ENCODE data around the gene FOXL2NB. TPM values are rescaled to one million over a fixed set of nuclear protein-coding genes. Genes with fewer than 3 reads are reported as not detected.
A peak's percentile ranks its signal among the peaks of the same experiment; 100 is the strongest.

The FOXL2NB gene
- total and polyA plus RNA-seq, 10 of the 15 experiments (the other 5 are each of a cell fraction or from before 2014, with no cell fraction given): not detected

DNA sequence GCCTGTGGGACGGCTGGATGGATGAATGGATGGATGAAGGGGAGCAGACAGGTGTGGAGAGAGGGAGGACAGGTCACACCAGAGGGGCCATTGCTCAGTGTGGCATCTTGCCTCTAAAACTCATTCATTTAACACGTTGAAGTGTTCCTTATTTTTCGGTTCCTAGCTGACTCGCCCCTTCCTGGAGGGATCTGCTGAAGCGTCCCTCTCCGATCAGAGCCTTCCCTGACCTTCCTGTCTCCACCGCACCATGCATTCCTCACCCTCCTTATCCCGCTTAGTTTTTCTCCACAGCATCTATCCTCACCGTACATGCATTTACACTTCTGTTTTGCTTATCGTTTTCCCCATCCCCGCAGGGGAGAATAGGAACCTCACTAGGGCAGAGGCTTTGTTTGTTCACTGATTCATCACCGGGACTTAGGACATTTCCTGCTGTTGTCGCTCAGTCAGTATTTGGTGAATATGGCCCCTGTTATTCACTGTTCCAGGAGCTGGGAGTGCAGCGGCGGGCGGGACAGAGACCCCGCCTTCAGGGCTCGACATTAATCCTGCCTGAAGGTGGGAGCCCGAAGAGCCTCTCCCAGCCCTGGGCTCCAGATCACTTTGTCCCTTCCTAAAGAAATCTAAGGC, 32.0 kb upstream of the FOXL2NB start:
- ATAC-seq (peak; percentile 8), FAIRE-seq (no peak), DNase-seq (ENCODE audit: low read depth, low spot score) (no peak)
- intact Hi-C loops (cut with micrococcal nuclease; ENCODE audit: unreplicated experiment) (loop anchor here (1.0 to 5.0 kb wide), 5 partner anchors 80 to 436 kb away; partner anchors contain the start of genes CEP70 and PIK3CB), in situ Hi-C loops (cut with MboI) (loop anchor here (5.0 to 10.0 kb wide), 4 partner anchors 218 to 850 kb away; no protein-coding TSS in a partner anchor)
- SMC1A ChIA-PET (ENCODE audit: uncharacterized antibody, unreplicated experiment): interaction anchor here (0.7 to 7.1 kb wide), 31 partner anchors 10 to 437 kb away, joined by 3 to 132 read pairs (median 5); partner anchors contain the start of genes CEP70 and PIK3CB
- TF ChIP-seq SIN3A (IDR thresholded peaks at IDR 0.05; ENCODE audit: low read depth, low read length) (no peak), POLR2AphosphoS5 (IDR thresholded peaks at IDR 0.05; ENCODE audit: low read length) (no peak), ZBED1 (IDR thresholded peaks at IDR 0.05; ENCODE audit: borderline replicate concordance) (no peak), ZNF207 (IDR thresholded peaks at IDR 0.05; ENCODE audit: borderline replicate concordance) (no peak), SIX5 (IDR thresholded peaks at IDR 0.05; ENCODE audit: low read depth, low read length, severe bottlenecking) (no peak), ZNF622 (IDR thresholded peaks at IDR 0.05) (no peak), EP300 (IDR thresholded peaks at IDR 0.05; ENCODE audit: borderline replicate concordance in 1 of 2, control insufficient read depth in 1 of 2, low read depth in 2 of 2, low read length in 2 of 2) (no peak), EGR1 (IDR thresholded peaks at IDR 0.05; ENCODE audit: borderline replicate concordance in 1 of 2, low read depth in 2 of 2, low read length in 2 of 2) (no peak), KLF5 (IDR thresholded peaks at IDR 0.05; ENCODE audit: partially characterized antibody) (no peak), NR2F1 (conservative IDR thresholded peaks at IDR 0.05) (no peak), CHD2 (IDR thresholded peaks at IDR 0.05; ENCODE audit: borderline replicate concordance, low read depth, low read length) (no peak), NFXL1 (IDR thresholded peaks at IDR 0.05; ENCODE audit: borderline replicate concordance) (no peak), FOS (IDR thresholded peaks at IDR 0.05; ENCODE audit: borderline replicate concordance, extremely low read depth, insufficient read length) (no peak), TARDBP (IDR thresholded peaks at IDR 0.05; ENCODE audit: borderline replicate concordance) (no peak), TBL1XR1 (IDR thresholded peaks at IDR 0.05; ENCODE audit: low read depth, low read length) (no peak), SPI1 (IDR thresholded peaks at IDR 0.05; ENCODE audit: borderline replicate concordance, insufficient read depth, low read depth, low read length) (no peak), PAX5 (IDR thresholded peaks at IDR 0.05; ENCODE audit: borderline replicate concordance, low read depth, low read length) (no peak), HDAC6 (IDR thresholded peaks at IDR 0.05; ENCODE audit: unreplicated experiment) (no peak), BMI1 (IDR thresholded peaks at IDR 0.05; ENCODE audit: borderline replicate concordance) (no peak)
- TF ChIP-seq, protein P1, sequence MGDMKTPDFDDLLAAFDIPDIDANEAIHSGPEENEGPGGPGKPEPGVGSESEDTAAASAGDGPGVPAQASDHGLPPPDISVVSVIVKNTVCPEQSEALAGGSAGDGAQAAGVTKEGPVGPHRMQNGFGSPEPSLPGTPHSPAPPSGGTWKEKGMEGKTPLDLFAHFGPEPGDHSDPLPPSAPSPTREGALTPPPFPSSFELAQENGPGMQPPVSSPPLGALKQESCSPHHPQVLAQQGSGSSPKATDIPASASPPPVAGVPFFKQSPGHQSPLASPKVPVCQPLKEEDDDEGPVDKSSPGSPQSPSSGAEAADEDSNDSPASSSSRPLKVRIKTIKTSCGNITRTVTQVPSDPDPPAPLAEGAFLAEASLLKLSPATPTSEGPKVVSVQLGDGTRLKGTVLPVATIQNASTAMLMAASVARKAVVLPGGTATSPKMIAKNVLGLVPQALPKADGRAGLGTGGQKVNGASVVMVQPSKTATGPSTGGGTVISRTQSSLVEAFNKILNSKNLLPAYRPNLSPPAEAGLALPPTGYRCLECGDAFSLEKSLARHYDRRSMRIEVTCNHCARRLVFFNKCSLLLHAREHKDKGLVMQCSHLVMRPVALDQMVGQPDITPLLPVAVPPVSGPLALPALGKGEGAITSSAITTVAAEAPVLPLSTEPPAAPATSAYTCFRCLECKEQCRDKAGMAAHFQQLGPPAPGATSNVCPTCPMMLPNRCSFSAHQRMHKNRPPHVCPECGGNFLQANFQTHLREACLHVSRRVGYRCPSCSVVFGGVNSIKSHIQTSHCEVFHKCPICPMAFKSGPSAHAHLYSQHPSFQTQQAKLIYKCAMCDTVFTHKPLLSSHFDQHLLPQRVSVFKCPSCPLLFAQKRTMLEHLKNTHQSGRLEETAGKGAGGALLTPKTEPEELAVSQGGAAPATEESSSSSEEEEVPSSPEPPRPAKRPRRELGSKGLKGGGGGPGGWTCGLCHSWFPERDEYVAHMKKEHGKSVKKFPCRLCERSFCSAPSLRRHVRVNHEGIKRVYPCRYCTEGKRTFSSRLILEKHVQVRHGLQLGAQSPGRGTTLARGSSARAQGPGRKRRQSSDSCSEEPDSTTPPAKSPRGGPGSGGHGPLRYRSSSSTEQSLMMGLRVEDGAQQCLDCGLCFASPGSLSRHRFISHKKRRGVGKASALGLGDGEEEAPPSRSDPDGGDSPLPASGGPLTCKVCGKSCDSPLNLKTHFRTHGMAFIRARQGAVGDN (IDR thresholded peaks at IDR 0.05): no peak
- Histone ChIP-seq H3K27me3 (replicated peaks in 1 of 2; ENCODE audit: control insufficient read depth in 2 of 2, insufficient read depth in 2 of 2, low read length in 1 of 2) (peaks cover 0 to 4% of the 10 kb centered on the region in 2 experiments; a peak in 2 of 4 replicates), H3K4me1 (ENCODE audit: control insufficient read depth, insufficient read depth, low read length) (peaks cover 3% of the 10 kb centered on the region; the same call in 1 of the 2 replicates), H4K20me1 (ENCODE audit: control insufficient read depth, insufficient read depth) (no peaks in the 10 kb centered on the region), H3K36me3 (ENCODE audit: control insufficient read depth in 2 of 2, insufficient read depth in 2 of 2, low read length in 1 of 2) (no peaks in the 10 kb centered on the region), H3K4me2 (ENCODE audit: control insufficient read depth, insufficient read depth) (peak overlapping the region; percentile 91; the same call in 1 of the 2 replicates), H3K27ac (ENCODE audit: control insufficient read depth, insufficient read depth) (no peak overlapping the region), H3K9me3 (replicated peaks; ENCODE audit: control insufficient read depth, insufficient read depth, low read length) (no peaks in the 10 kb centered on the region), H3K4me3 (peak overlapping the region; percentile 85; the same call in 1 of the 2 replicates), H3K9ac (ENCODE audit: control insufficient read depth, insufficient read depth, low read length) (peak overlapping the region; percentile 27; the same call in 1 of the 2 replicates), H2AFZ (ENCODE audit: control insufficient read depth, low read depth, low read length) (peak overlapping the region; percentile 79), H3K79me2 (ENCODE audit: control insufficient read depth, insufficient read depth, low read length) (no peaks in the 10 kb centered on the region)
- CTCF ChIA-PET: interaction anchor here (0.6 to 18.6 kb wide), 65 partner anchors 9 to 849 kb away, joined by 3 to 451 read pairs (median 5); partner anchors contain the start of genes CEP70 and FAIM
- WGBS (ENCODE audit: insufficient coverage, insufficient replicate concordance, low lambda C conversion rate, missing lambda C conversion rate): 7% methylated on average over 18 of the region's 19 CpGs
- RAD21 ChIA-PET (ENCODE audit: unreplicated experiment): interaction anchor here (0.5 to 7.7 kb wide), 50 partner anchors 9 to 829 kb away, joined by 3 to 166 read pairs (median 5); partner anchors contain the start of genes CEP70, DBR1 and FAIM
- no TSS peak for BruUV-seq (replicated peaks)
- POLR2A ChIA-PET: interaction anchor here (0.8 to 2.7 kb wide), 4 partner anchors 219 to 321 kb away, joined by 3 to 15 read pairs (median 6); partner anchors contain the start of gene CEP70
